Measurements from ENCODE around the gene SACM1L. TPM values are rescaled to one million over a fixed set of nuclear protein-coding genes. Genes with fewer than 3 reads are reported as not detected.

SACM1L gene
- total and polyA plus RNA-seq, 2 of the 4 experiments (the other 2 are of a cell fraction): 19.0 to 40.9 TPM

DNA sequence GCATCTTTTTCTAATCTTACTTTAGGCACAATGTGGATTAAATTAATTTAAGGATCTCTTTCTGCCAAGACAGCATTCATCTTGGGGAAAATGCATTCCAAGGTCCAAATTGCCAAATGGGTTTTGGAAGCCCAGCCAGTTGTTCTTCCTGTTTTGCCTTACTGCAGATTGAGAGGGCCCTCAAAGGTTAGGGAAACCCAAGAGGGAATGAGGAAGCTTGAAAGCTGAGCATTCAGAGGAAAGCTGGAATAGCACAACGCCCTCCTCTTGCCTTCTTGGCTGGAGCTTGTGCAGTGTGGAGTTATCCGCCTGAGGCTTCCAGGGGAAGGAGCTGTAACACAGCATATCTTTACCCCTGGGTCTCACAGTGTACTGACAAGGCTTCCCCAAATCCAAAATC is 18.2 kb upstream of the SACM1L start:
- no peak overlapping the region for H3K23ac ChIP-seq (ENCODE audit: low read depth, low read length)
- peaks cover 21% of the 10 kb centered on the region for H4K20me1 ChIP-seq (ENCODE audit: insufficient read depth, low read length)
- no peak overlapping the region; the same call in 1 of the 2 replicates for H3K18ac ChIP-seq (ENCODE audit: low read depth, low read length)
- no peaks in the 10 kb centered on the region for H3K9me3 ChIP-seq (ENCODE audit: control insufficient read depth, insufficient read depth, low read length)
- H3K4me1 ChIP-seq (ENCODE audit: control insufficient read depth, insufficient read depth, low read length): peaks cover 25% of the 10 kb centered on the region
- H3K4ac ChIP-seq (ENCODE audit: low read depth, low read length): no peak overlapping the region
- H3K14ac ChIP-seq (replicated peaks; ENCODE audit: low read depth, low read length): no peak overlapping the region
- no TSS peak for BruUV-seq (replicated peaks)
- ChIA-PET POLR2A (ENCODE audit: unreplicated experiment) (no interaction called here), CTCF (interaction anchor here (0.9 to 1.3 kb wide), 2 partner anchors 11 to 156 kb away, joined by 3 read pairs; no protein-coding TSS in a partner anchor)
- no peak overlapping the region for H2BK20ac ChIP-seq (ENCODE audit: low read depth, low read length)
- WGBS, 2 experiments (ENCODE audit: extremely low coverage in 2 of 2, insufficient read length in 1 of 2): 60% methylated on average over 1 of the region's 2 CpGs; no CpG with 5 or more reads in 1 of the 2 experiments
- H2AK9ac ChIP-seq (replicated peaks; ENCODE audit: low read depth, low read length, poor library complexity): no peak overlapping the region
- H3K9ac ChIP-seq (ENCODE audit: low read depth, low read length): no peak overlapping the region
- no peak for TF ChIP-seq MAFK (IDR thresholded peaks at IDR 0.05; ENCODE audit: low read depth, low read length)
- H2AK5ac ChIP-seq (ENCODE audit: low read depth, low read length): no peak overlapping the region
- H2AFZ ChIP-seq (replicated peaks; ENCODE audit: low read length, poor library complexity): no peak overlapping the region
- no peak for ATAC-seq (ENCODE audit: low read depth)
- no peak overlapping the region for H2BK15ac ChIP-seq (ENCODE audit: low read depth, low read length)
- no peak overlapping the region for H2BK120ac ChIP-seq (ENCODE audit: low read depth, low read length)
- H3K56ac ChIP-seq (ENCODE audit: extremely low read depth, insufficient read depth, low read length): no peak overlapping the region
- H3K9me1 ChIP-seq (ENCODE audit: insufficient read depth, low read length): peaks cover 23% of the 10 kb centered on the region
- intact Hi-C loops (cut with micrococcal nuclease) (no loop called here), dilution Hi-C loops (cut with HindIII; ENCODE audit: low sequenced_read_pairs, unreplicated experiment) (no loop called here), in situ Hi-C loops (cut with MboI; ENCODE audit: low sequenced_read_pairs) (no loop called here)
- no peak overlapping the region for H3K4me2 ChIP-seq (ENCODE audit: low read depth, low read length)
- H3K27ac ChIP-seq (ENCODE audit: insufficient read depth, low read length): no peak overlapping the region
- H2BK5ac ChIP-seq (ENCODE audit: low read depth, low read length, poor library complexity, severe bottlenecking): no peak overlapping the region
- DNase-seq: no peak
- H3K79me1 ChIP-seq (ENCODE audit: low read depth in 1 of 2, low read length in 2 of 2): peaks cover 18 to 49% of the 10 kb centered on the region in 2 experiments
- no peak overlapping the region for H4K8ac ChIP-seq (ENCODE audit: low read depth in 2 of 2, low read length in 2 of 2)
- H3K36me3 ChIP-seq (ENCODE audit: control insufficient read depth, insufficient read depth, low read length): peaks cover 52% of the 10 kb centered on the region
- no peak overlapping the region for H4K5ac ChIP-seq (ENCODE audit: low read depth, low read length)
- no peak overlapping the region for H3K4me3 ChIP-seq (ENCODE audit: insufficient read depth, low read depth, low read length)
- H3K27me3 ChIP-seq (ENCODE audit: control insufficient read depth, insufficient read depth, low read length): no peaks in the 10 kb centered on the region
- H4K91ac ChIP-seq (ENCODE audit: insufficient read depth, low read depth, low read length): no peak overlapping the region

Data from IMR-90 (cell line).